Stimulated activated CD8-positive, alpha-beta memory T cell treated with anti-CD3 and anti-CD28 coated beads, Interleukin-12 subunit alpha, Interleukin-12 subunit beta, amount 100 ng/mL, for 1 hour (primary cell): ENCODE measurements around the gene LY6G6D.
"Not testable (repeated sequence)": the region's sequence is repeated elsewhere in the genome, so short reads cannot be mapped to it uniquely, and the experiment has no call there.

Experiments used
- DNase-seq: peaks from one replicate; pipeline ENCODE4 v3.0.0-alpha.2; 2020; ENCODE audit warnings: low read depth

LY6G6D gene

GRCh38 chr6:31692353-31692752 lies 22.8 kb upstream of the LY6G6D start:
- DNase-seq: no peak

GRCh38 chr6:31692886-31693285 lies 22.3 kb upstream of the LY6G6D start:
- DNase-seq: no peak

- no peak for DNase-seq
These were observed 21.6 kb upstream of the LY6G6D start for GRCh38 chr6:31693535-31693934.

- DNase-seq: no peak
These were observed 17.6 kb upstream of the LY6G6D start for GRCh38 chr6:31697555-31697954.

DNA sequence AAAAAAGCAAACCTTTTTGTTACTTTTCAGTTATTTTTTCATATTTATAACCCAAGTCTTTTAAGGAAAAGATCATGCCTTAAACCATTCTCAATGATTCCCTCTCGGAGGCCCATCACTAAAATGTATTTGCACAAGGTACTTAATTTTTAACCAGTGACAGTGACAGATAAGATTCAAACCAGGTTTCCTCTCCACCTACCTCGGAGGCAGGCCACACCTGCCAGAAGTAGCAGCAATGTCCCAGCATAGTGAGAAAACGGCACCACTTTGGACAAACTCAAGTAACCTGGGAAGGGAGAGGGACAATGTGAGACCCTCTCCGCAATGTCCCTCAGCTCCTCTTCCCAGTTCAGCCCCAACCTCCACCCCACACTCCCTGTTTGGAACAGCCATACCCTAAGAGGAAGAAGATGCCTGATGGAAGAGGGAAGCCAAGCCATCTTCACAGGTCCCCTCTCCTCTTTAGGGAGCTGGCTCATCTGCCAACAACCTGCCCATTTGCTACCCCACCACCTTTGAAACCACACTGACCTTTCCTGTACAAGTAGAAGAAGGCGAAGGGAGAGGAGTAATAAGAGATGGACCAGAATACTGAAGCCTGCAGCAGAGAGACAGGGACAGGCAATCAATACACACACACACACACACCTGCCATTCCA lies 14.3 kb upstream of the LY6G6D start:
- no peak for DNase-seq

DNA sequence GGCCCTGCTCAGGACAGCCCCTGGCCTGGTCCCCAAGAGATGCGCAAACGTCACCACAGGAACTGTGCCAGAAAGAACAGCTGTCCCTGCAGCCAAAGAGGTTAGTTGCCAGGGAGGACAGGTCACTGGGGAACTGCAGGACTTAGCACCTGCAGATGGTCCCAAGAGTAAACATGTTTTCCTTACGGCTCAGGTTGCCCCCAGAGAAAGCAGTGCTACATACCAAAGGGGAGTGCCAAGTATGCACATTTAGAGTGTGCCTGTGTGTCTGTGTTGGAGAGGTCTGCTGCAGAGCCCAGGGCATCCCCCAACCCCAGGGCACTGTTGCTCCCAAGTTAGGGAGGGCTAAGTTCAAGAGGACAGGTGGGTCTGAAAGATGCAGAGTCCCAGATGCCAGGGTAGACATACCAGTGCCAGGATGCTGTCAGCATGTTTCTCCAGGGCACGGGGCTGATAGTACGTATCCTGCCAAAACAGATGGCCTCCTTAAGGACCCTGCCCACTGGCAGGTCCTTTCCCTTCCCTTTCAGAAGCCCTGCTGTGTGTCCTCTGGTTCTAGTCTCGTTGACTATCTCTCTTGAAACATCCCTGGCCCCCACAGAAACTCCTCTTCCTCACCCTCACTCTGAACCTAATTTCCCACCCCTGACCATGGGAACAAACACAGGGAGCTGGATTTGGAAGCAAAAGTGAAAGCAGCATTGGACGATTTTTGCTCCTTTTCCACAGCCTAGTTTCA lies 13.3 kb upstream of the LY6G6D start:
- DNase-seq: no peak

- no peak for DNase-seq
These were observed 12.7 kb upstream of the LY6G6D start for GRCh38 chr6:31702405-31702818.

- peak; percentile 95 for DNase-seq
These were observed 12.1 kb upstream of the LY6G6D start, which contains the start of gene ABHD16A for GRCh38 chr6:31702819-31703716. Gene ABHD16A, minus strand, starts transcription at chr6:31703324. Its CDS starts 43 bp downstream, at chr6:31703281.

DNA sequence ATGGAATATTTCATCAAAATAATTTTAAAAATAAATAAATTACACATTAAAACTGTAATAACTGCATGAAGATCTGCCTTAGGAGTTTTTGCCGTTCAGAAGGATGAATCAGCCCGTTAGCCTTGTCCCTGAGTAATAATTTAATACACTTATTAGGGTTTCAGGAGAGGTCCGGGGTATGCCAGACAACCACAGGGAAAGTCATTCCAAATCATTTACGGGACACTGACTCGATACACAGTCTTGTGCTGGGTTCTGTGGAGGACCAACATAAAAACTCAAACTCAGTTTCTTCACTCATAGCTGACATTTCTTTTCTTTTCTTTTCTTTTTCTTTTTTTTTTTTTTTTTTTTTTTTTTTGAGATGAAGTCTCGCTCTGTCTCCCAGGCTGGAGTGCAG lies 9.2 kb upstream of the LY6G6D start:
- no peak for DNase-seq

- no peak for DNase-seq
These were observed 8.5 kb upstream of the LY6G6D start, which contains the start of gene LY6G6F for GRCh38 chr6:31706599-31706998. Gene LY6G6F, plus strand, starts transcription at chr6:31706866. Its CDS starts 41 bp downstream, at chr6:31706907.

- DNase-seq: no peak
These were observed 7.4 kb upstream of the LY6G6D start for GRCh38 chr6:31707701-31708100.

DNA sequence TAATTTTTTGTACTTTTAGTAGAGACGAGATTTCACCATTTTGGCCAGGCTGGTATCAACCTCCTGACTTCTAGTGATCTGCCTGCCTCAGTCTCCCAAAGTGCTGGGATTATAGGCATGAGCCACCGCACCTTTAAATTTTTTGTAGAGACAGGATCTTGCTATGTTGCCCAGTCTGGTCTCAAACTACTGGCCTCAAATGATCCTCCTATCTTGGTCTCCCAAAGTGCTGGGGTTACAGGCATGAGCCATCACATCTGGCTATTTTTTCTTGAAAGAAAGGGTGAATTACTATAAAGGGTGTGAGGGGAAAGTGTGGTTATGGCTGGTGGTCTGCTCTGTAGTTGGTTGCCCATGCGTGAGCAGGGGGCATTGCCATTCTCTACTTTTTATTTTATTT lies 6.9 kb upstream of the LY6G6D start:
- no peak for DNase-seq

DNA sequence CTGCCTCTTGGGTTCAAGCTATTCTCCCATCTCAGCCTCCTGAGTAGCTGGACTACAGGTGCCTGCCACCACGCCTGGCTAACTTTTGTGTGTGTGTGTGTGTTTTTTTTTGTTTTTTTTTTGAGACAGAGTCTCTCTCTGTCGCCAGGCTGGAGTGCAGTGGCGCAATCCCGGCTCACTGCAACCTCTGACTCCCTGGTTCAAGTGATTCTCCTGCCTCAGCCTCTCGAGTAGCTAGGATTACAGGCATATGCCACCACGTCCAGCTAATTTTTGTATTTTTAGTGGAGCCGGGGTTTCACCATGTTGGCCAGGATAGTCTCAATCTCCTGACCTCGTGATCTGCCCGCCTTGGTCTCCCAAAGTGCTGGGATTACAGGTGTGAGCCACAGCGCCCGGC lies 6.0 kb upstream of the LY6G6D start:
- not testable (repeated sequence) for DNase-seq

DNA sequence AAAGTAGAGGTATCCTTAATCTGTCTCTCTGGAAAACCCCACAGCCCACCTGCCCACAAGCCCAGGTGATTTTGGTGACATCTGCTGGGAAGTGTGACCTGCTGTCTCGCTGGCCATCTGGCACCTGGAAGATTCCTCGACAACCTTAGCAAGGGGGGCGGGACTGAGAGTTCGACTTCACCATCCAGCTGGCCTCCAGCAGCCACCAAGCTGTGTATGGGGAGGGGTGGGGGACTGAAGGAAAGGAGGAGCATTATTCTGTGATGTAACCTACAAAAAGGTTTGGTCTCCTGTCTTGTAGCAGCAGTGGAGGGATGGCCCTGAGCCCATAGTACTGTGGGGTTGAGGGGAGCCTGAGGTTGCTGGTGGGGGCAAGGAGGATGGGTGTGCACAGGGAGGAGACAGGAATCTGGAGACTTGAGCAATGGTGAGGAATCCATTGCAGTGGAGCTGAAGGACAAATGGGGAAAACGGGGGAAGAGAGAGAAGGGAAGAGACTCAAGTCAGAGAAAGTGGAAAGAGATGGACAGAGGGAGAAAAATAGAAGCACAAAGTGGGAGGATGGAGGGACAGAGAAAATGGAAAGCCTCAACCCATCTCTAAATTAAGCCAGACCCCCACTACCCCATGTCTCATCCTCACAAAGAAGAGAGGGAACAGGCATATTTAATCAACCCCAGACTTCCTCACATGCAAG lies 4.5 kb upstream of the LY6G6D start:
- no peak for DNase-seq

DNA sequence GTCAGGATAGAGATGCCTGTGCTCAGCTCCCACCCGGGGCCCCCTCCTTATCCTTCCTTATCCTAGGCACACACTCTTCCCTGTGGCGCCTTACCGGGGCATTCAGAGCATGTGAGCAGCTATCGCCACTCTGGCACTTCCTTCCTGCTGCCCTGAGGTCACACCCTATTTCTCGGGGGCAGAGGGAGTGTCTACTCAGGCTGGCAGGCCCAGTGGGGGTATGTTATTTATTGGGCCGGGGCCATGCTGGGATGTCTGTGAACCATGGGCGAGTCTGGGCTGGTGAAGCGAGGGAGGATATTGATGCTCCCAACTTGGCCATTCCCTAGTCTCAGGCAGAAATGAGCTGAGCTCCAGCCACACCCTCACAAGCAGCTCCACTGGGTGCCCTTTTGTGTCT lies 3.9 kb upstream of the LY6G6D start:
- DNase-seq: no peak

GRCh38 chr6:31712296-31712695 lies 2.9 kb upstream of the LY6G6D start:
- DNase-seq: no peak

DNA sequence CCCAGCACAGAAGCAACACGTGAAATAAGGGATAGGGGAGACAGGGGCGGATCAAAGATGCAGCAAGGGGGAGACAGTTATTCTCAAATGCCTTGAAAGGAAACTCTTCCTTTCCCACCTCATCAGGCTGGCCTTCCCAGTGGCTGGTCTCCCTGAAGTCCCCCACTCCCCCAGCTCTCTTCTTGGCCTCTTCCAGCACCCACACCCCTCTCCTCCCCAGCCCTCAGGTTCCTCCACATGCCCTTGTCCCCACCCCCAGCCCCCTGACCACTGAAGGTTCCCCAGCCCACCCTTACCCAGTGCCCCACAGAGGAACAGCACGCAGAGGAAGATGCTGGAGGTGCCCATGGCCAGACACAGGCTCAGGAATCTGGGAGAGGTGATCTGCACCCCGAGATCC lies 1.7 kb upstream of the LY6G6D start:
- DNase-seq: no peak

- no peak for DNase-seq
These were observed 1.0 kb upstream of the LY6G6D start for GRCh38 chr6:31713991-31714684.

DNA sequence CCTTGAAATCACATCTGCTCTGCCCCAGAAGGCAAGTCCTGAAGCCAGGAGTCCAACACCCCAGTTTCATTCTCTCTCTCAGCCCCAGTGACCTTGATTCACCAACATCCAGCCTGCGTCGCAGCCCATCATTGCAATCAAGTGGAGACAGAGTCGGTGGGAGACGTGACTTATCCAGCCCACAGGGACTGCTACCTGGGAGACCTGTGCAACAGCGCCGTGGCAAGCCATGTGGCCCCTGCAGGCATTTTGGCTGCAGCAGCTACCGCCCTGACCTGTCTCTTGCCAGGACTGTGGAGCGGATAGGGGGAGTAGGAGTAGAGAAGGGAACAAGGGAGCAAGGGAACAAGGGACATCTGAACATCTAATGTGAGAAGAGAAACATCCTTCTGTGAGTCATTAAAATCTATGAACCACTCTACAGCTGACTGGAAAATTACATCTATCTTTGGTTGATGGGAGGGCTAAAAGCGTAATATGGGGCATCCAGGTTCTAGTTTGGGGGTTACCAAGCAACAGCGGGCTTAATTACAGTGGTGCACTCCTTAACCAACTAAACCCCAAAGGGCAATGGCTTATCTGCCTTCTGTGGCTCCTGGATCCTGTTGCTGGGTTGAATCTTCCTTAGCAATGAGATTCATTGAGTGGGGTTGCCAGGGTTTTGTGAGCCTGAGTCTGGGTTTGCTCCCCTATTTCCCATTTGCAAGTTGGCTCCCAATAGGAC lies 2.5 kb downstream of the LY6G6D start:
- no peak for DNase-seq

DNA sequence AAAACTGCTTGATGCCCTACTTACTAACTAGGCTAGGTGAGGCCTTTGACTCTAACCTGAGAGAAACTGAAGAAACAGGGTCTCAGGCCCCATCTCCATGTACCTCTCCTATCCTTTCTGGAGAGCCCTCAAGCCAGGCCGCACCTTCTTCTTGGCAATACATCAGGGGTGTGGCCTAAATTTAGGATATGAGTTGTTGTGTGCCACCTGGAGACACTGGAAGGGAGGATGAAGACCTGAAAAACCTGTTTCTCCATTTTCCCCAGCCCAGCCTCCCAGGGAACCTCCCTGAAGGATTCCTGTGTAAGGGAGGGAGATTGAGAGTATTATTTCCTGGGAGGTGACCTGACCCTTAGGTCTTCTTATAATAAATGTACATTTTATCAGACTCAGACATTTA lies 3.1 kb downstream of the LY6G6D start:
- no peak for DNase-seq

- DNase-seq: no peak
These were observed 3.9 kb downstream of the LY6G6D start for GRCh38 chr6:31719001-31719400.
